ENCODE data around the gene IFT122.
"Not testable (repeated sequence)": the region's sequence is repeated elsewhere in the genome, so short reads cannot be mapped to it uniquely, and the experiment has no call there.

IFT122 gene

GRCh38 chr3:129504471-129505100 is 64.6 kb downstream of the IFT122 start:
- DNase-seq = no peak
- ATAC-seq (replicated peaks) = no peak
- Mint-ChIP-seq H3K27me3 (no peaks in the 10 kb centered on the region), H3K27ac (no peak overlapping the region), H3K36me3 (ENCODE audit: insufficient read depth) (no peaks in the 10 kb centered on the region), H3K9me3 (no peaks in the 10 kb centered on the region), H3K4me1 (ENCODE audit: low read depth in 2 of 2) (peaks cover 0 to 7% of the 10 kb centered on the region in 2 donors), H3K4me3 (no peak overlapping the region)

GRCh38 chr3:129505341-129505740 is 65.3 kb downstream of the IFT122 start:
- Mint-ChIP-seq H3K9me3 (no peaks in the 10 kb centered on the region), H3K27ac (no peak overlapping the region), H3K4me1 (ENCODE audit: low read depth in 2 of 2) (peaks cover 3 to 8% of the 10 kb centered on the region in 2 donors), H3K27me3 (no peaks in the 10 kb centered on the region), H3K36me3 (ENCODE audit: insufficient read depth) (no peaks in the 10 kb centered on the region), H3K4me3 (no peak overlapping the region)
- DNase-seq (no peak), ATAC-seq (replicated peaks) (no peak)

DNA sequence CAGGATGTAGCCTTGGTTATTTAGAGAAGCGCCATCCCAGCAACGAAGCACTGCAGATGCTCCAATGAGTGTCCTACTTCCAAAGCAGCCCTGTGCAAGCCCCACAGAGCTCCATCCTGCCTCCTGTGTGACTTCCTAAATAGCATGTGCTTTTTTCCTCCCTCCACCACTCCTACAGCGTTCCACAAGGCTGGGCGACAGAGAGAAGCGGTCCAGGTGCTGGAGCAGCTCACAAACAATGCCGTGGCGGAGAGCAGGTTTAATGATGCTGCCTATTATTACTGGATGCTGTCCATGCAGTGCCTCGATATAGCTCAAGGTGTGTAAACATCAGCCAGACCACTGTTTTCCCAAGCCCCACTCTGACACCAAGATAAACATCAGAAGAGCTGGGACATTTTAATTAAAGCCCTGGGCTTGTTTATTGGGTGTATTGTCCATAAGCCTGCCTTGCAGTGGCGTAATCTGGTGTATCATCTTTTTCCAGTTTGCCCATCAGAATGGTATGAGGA is 66.3 kb downstream of the IFT122 start:
- no peak overlapping the region for H3K4me3 Mint-ChIP-seq
- no peaks in the 10 kb centered on the region for H3K9me3 Mint-ChIP-seq
- H3K4me1 Mint-ChIP-seq (ENCODE audit: low read depth in 2 of 2) = peaks cover 11 to 17% of the 10 kb centered on the region in 2 donors
- no peaks in the 10 kb centered on the region for H3K27me3 Mint-ChIP-seq
- no peak overlapping the region for H3K27ac Mint-ChIP-seq
- ATAC-seq (replicated peaks) (no peak), DNase-seq (no peak)
- H3K36me3 Mint-ChIP-seq (ENCODE audit: insufficient read depth) = no peaks in the 10 kb centered on the region

- no peak for DNase-seq
- Mint-ChIP-seq H3K9me3 (no peaks in the 10 kb centered on the region), H3K4me3 (no peak overlapping the region), H3K27ac (no peak overlapping the region), H3K4me1 (ENCODE audit: low read depth in 2 of 2) (peaks cover 15 to 22% of the 10 kb centered on the region in 2 donors), H3K27me3 (no peaks in the 10 kb centered on the region), H3K36me3 (ENCODE audit: insufficient read depth) (no peaks in the 10 kb centered on the region)
- ATAC-seq (replicated peaks) = no peak
Measured at GRCh38 chr3:129507181-129507831, 67.3 kb downstream of the IFT122 start.

GRCh38 chr3:129512595-129512994 is 72.6 kb downstream of the IFT122 start:
- ATAC-seq (replicated peaks) (no peak), DNase-seq (no peak)
- Mint-ChIP-seq H3K4me1 (ENCODE audit: low read depth in 2 of 2) (peaks cover 15 to 18% of the 10 kb centered on the region in 2 donors), H3K9me3 (no peaks in the 10 kb centered on the region), H3K36me3 (ENCODE audit: insufficient read depth) (no peaks in the 10 kb centered on the region), H3K27ac (peak overlapping the region; percentile 17 to 67), H3K4me3 (no peak overlapping the region), H3K27me3 (no peaks in the 10 kb centered on the region)

- no peaks in the 10 kb centered on the region for H3K9me3 Mint-ChIP-seq
- peaks cover 15 to 18% of the 10 kb centered on the region in 2 donors for H3K4me1 Mint-ChIP-seq (ENCODE audit: low read depth in 2 of 2)
- no peaks in the 10 kb centered on the region for H3K36me3 Mint-ChIP-seq (ENCODE audit: insufficient read depth)
- no peaks in the 10 kb centered on the region for H3K27me3 Mint-ChIP-seq
- DNase-seq (no peak), ATAC-seq (replicated peaks) (no peak)
- peak overlapping the region; percentile 35 to 57 for H3K27ac Mint-ChIP-seq
- H3K4me3 Mint-ChIP-seq = no peak overlapping the region
Measured at GRCh38 chr3:129513705-129514104, 73.7 kb downstream of the IFT122 start.

DNA sequence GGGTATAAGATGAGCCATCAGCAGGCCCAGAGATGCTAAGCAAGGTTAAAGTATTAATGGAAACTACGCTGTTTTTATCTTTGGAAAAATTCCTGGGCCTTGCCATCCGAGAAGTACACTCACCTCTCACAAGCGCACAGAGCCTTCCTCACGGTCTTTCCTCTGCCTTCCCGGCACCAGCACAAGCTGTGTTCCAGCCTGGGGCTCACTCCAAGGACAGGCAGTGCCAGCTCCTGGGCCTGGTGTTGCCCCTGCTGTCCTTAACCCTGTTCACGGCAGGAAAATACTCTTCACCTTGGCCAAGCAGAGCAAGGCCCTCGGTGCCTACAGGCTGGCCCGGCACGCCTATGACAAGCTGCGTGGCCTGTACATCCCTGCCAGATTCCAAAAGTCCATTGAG is 74.1 kb downstream of the IFT122 start:
- H3K27me3 Mint-ChIP-seq = no peaks in the 10 kb centered on the region
- ATAC-seq (replicated peaks) = no peak

DNA sequence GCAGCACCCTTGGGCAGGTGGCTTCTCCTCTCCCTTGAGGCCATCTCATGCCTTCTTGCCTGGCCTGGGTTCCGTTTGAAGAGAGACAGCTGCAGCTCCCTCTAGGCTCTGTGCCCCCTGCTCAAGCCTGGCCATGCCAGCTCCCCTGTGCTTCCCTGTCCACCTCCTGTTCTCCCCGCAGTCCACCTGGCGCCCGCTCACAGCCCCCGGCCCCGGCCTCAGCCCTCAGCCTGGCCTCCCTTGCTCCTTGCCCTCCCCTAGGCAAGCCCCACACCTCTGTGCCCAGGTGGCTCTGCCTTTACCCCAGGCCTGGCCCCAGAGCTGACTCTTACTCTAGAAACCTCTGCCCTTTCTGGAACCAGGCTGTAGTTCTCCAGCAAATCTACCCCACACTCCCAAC is 74.5 kb downstream of the IFT122 start:
- Mint-ChIP-seq H3K27me3 (no peaks in the 10 kb centered on the region), H3K36me3 (ENCODE audit: insufficient read depth) (no peaks in the 10 kb centered on the region), H3K4me3 (no peak overlapping the region), H3K9me3 (no peaks in the 10 kb centered on the region), H3K27ac (peak overlapping the region in 1 of 2 donors; percentile 57), H3K4me1 (ENCODE audit: low read depth in 2 of 2) (peaks cover 15 to 18% of the 10 kb centered on the region in 2 donors)
- DNase-seq = no peak
- no peak for ATAC-seq (replicated peaks)

More for the DNA sequence above, 74.1 kb downstream of the IFT122 start:
- Mint-ChIP-seq H3K36me3 (ENCODE audit: insufficient read depth) (no peaks in the 10 kb centered on the region), H3K4me3 (no peak overlapping the region), H3K27ac (peak overlapping the region in 1 of 2 donors; percentile 57), H3K4me1 (ENCODE audit: low read depth in 2 of 2) (peaks cover 15 to 18% of the 10 kb centered on the region in 2 donors), H3K9me3 (no peaks in the 10 kb centered on the region)
- DNase-seq = no peak

DNA sequence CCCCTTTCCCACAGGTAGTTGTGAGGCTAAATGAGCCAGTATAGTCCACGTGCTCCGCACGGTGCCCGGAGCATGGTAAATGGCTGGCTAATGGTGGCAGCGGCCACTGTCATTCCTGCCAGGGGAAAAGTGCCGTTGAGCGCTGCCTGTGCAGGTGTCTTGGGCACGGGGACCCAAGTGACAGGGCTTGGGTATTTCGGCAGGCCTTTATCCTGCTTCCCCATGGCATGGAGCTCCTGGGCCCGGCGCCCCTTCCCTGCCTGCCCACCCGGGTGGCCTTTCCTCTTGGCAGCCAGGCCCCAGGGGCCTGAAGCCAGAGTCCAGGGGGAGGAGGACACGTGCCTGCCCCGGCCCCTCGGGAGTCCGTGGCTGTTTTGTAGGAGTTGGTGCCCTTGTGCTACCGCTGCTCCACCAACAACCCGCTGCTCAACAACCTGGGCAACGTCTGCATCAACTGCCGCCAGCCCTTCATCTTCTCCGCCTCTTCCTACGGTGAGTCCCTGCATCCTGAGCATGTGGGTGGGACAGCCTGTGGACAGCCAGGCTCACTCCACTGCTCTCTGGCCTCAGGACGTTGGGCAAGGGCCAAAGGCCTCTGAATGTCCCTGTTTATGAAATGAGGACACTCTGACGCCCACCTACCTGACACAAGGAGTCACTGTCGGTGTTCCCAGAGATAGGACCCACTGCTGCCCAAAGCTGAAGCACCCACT is 75.2 kb downstream of the IFT122 start:
- H3K9me3 Mint-ChIP-seq; ATAC-seq (replicated peaks); DNase-seq; H3K27me3 Mint-ChIP-seq; H3K36me3 Mint-ChIP-seq (ENCODE audit: insufficient read depth); H3K4me3 Mint-ChIP-seq: not testable (repeated sequence)
- peak overlapping the region in 1 of 2 donors; percentile 57 for H3K27ac Mint-ChIP-seq
- H3K4me1 Mint-ChIP-seq (ENCODE audit: low read depth in 2 of 2) = peaks cover 15 to 20% of the 10 kb centered on the region in 2 donors

GRCh38 chr3:129515821-129516432 is 75.9 kb downstream of the IFT122 start:
- ATAC-seq (replicated peaks); H3K4me3 Mint-ChIP-seq; H3K9me3 Mint-ChIP-seq; DNase-seq; H3K27me3 Mint-ChIP-seq; H3K36me3 Mint-ChIP-seq (ENCODE audit: insufficient read depth): not testable (repeated sequence)
- Mint-ChIP-seq H3K4me1 (ENCODE audit: low read depth in 2 of 2) (peaks cover 8 to 13% of the 10 kb centered on the region in 2 donors), H3K27ac (peak overlapping the region in 1 of 2 donors; percentile 81)

DNA sequence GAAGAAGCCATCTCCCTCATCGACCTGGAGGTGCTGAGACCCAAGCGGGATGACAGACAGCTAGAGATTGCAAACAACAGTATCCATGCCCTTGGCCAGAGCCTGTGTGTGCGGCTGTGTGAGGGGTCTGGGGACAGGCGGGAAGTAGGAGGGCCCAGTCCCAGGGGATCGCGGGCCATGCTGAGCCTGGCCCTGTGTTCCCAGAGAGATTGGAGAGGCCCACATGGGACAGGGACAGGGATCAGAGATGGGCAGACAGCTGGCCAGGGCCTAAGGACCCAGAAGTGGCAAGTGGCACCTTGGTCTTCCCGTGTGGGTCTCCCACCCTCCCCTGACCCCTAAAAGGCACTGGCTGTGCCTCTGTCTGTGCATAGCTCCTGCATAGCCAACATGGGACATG is 77.5 kb downstream of the IFT122 start:
- Mint-ChIP-seq H3K27me3 (no peaks in the 10 kb centered on the region), H3K9me3 (no peaks in the 10 kb centered on the region), H3K4me1 (ENCODE audit: low read depth in 2 of 2) (peaks cover 0 to 9% of the 10 kb centered on the region in 2 donors), H3K4me3 (no peak overlapping the region), H3K27ac (peak overlapping the region; percentile 75 to 81), H3K36me3 (ENCODE audit: insufficient read depth) (no peaks in the 10 kb centered on the region)
- ATAC-seq (replicated peaks) = no peak
- no peak for DNase-seq

- ATAC-seq (replicated peaks) (no peak), DNase-seq (no peak)
- Mint-ChIP-seq H3K9me3 (no peaks in the 10 kb centered on the region), H3K36me3 (ENCODE audit: insufficient read depth) (no peaks in the 10 kb centered on the region), H3K27me3 (no peaks in the 10 kb centered on the region), H3K4me3 (no peak overlapping the region), H3K4me1 (ENCODE audit: low read depth in 2 of 2) (peaks cover 0 to 9% of the 10 kb centered on the region in 2 donors), H3K27ac (peak overlapping the region in 1 of 2 donors; percentile 73)
Measured at GRCh38 chr3:129518038-129518561, 78.1 kb downstream of the IFT122 start.

DNA sequence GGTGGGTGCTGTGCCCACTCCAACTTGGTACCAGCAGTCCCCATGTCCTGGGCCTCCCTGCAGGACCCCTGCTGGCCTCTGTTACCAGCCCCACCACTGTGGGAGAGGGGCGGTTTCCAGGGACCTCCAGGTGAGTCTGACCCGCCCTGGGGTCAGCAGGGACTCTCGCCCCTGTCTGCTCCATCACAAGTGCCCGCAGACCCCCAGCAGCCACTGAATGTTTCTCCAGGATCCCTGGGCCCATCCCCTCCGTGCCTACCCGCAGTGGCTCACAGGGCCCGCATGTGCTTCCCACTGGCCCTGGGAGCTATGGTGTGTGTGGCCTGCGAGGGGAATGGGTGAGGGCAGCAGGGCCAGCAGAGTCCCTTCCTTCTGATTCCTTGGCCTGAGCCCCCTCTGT is 78.6 kb downstream of the IFT122 start:
- Mint-ChIP-seq H3K4me3 (no peak overlapping the region), H3K4me1 (ENCODE audit: low read depth in 2 of 2) (peaks cover 0 to 12% of the 10 kb centered on the region in 2 donors), H3K36me3 (ENCODE audit: insufficient read depth) (no peaks in the 10 kb centered on the region), H3K27ac (peak overlapping the region in 1 of 2 donors; percentile 73), H3K27me3 (no peaks in the 10 kb centered on the region), H3K9me3 (no peaks in the 10 kb centered on the region)
- DNase-seq (no peak), ATAC-seq (replicated peaks) (no peak)
